GM12878 (cell line): ENCODE data around the gene GAK. TPM values are rescaled to one million over a fixed set of nuclear protein-coding genes. Genes with fewer than 3 reads are reported as not detected.
A peak's percentile ranks its signal among the peaks of the same experiment; 100 is the strongest.

Source experiments
- ATAC-seq: fragments of 200-7000 bp; cut with Tn5 transposase; 3 replicates; pipeline ENCODE4 v1.9.1; 2020; ENCODE audit warnings: mild to moderate bottlenecking, moderate library complexity
- BruUV-seq: library from RNA; stranded (reverse); fragments of 400-500 nt; replicated peaks from 2 replicates; lab custom pipeline; 2021; lab: Mats Ljungman, UMichigan
- CTCF ChIA-PET: fragments of 300-600 bp; sonication (Branson Sonifier 250); formaldehyde crosslinking; extraction: SDS; loops from one replicate; lab custom pipeline; 2021; ENCODE audit warnings: inconsistent platforms; lab: Yijun Ruan, JAX
- POLR2A ChIA-PET: fragments of 350-600 bp; formaldehyde crosslinking; extraction: SDS; loops from one replicate; lab custom pipeline; 2021; ENCODE audit warnings: inconsistent platforms; lab: Charles Lee
- RAD21 ChIA-PET: fragments of 300-600 bp; sonication (Branson Sonifier 250); formaldehyde crosslinking; loops from one replicate; lab custom pipeline; 2023; ENCODE audit warnings: antibody characterized with exemption; ENCODE audit not compliant: unreplicated experiment; lab: Charles Lee
- SMC1A ChIA-PET: fragments of 300-600 bp; sonication (Branson Sonifier 250); formaldehyde crosslinking; loops from one replicate; lab custom pipeline; 2023; ENCODE audit not compliant: unreplicated experiment, uncharacterized antibody; lab: Charles Lee
- DNase-seq: peaks from one replicate; pipeline ENCODE4 v3.0.0-alpha.2; 2011; ENCODE audit warnings: low read depth, low spot score
- FAIRE-seq: peaks from 3 replicates; lab custom pipeline; 2011; peaks lifted over from hg19 to GRCh38; lab: Jason Lieb, UNC
- H2AFZ ChIP-seq: 2 replicates; pipeline ENCODE4 v1.6.0; 2011; ENCODE audit warnings: low read depth, low read length, control low read depth; ENCODE audit not compliant: control insufficient read depth
- H3K27ac ChIP-seq: 2 replicates; pipeline ENCODE4 v1.5.1; 2011; ENCODE audit warnings: control low read depth; ENCODE audit not compliant: control insufficient read depth, insufficient read depth
- H3K27me3 ChIP-seq, 2 experiments: replicated peaks in 1 of 2; 2 replicates each; pipeline versions ENCODE4 v1.6.0 to v1.6.1; 2011; ENCODE audit warnings: low read length in 1 of 2; ENCODE audit not compliant: control insufficient read depth in 2 of 2, insufficient read depth in 2 of 2
- H3K36me3 ChIP-seq, 2 experiments: 2 replicates each; pipeline ENCODE4 v1.5.1; 2011; ENCODE audit warnings: low read length in 1 of 2; ENCODE audit not compliant: control insufficient read depth in 2 of 2, insufficient read depth in 2 of 2
- H3K4me1 ChIP-seq: 2 replicates; pipeline ENCODE4 v1.6.1; 2011; ENCODE audit warnings: mild to moderate bottlenecking, low read length, moderate library complexity, mixed read lengths; ENCODE audit not compliant: control insufficient read depth, insufficient read depth
- H3K4me2 ChIP-seq: 2 replicates; pipeline ENCODE4 v1.6.0; 2011; ENCODE audit warnings: control low read depth; ENCODE audit not compliant: control insufficient read depth, insufficient read depth
- H3K4me3 ChIP-seq: fragments of 200-600 bp; sonication (generic); 2 replicates; pipeline ENCODE4 v1.5.1; 2016
- H3K79me2 ChIP-seq: 2 replicates; pipeline ENCODE4 v1.6.0; 2011; ENCODE audit warnings: low read length; ENCODE audit not compliant: control insufficient read depth, insufficient read depth
- H3K9ac ChIP-seq: 2 replicates; pipeline ENCODE4 v1.8.0; 2011; ENCODE audit warnings: low read length, control low read depth, mixed read lengths; ENCODE audit not compliant: control insufficient read depth, insufficient read depth
- H3K9me3 ChIP-seq: replicated peaks from 3 replicates; pipeline ENCODE4 v1.5.1; 2011; ENCODE audit warnings: mild to moderate bottlenecking, low read length; ENCODE audit not compliant: control insufficient read depth, insufficient read depth
- H4K20me1 ChIP-seq: 2 replicates; pipeline ENCODE4 v1.6.0; 2011; ENCODE audit not compliant: control insufficient read depth, insufficient read depth
- ATF7 ChIP-seq: fragments of 450-650 bp; IDR thresholded peaks from 2 replicates; pipeline ENCODE4 v1.6.1; 2016; ENCODE audit warnings: low read depth, mild to moderate bottlenecking
- BCL3 ChIP-seq: IDR thresholded peaks from 2 replicates; pipeline ENCODE4 v1.6.1; 2011; ENCODE audit warnings: borderline replicate concordance, low read depth, mild to moderate bottlenecking, moderate library complexity, low read length; ENCODE audit not compliant: insufficient read depth, poor library complexity, severe bottlenecking
- EGR1 ChIP-seq, 2 experiments: IDR thresholded peaks; 1 replicate in 1 of 2; 2 replicates in 1 of 2; pipeline ENCODE4 v1.6.1; 2011 to 2012; ENCODE audit warnings: low read depth in 2 of 2, low read length in 2 of 2, borderline replicate concordance in 1 of 2, mild to moderate bottlenecking in 1 of 2, moderate library complexity in 1 of 2
- GATAD2B ChIP-seq: fragments of 450-650 bp; conservative IDR thresholded peaks from 2 replicates; pipeline ENCODE4 v1.6.1; 2017; ENCODE audit warnings: low read depth, mild to moderate bottlenecking, moderate library complexity
- HDGF ChIP-seq: fragments of 450-650 bp; IDR thresholded peaks from 2 replicates; pipeline ENCODE4 v1.6.1; 2016; ENCODE audit warnings: antibody characterized with exemption
- NRF1 ChIP-seq: conservative IDR thresholded peaks from 2 replicates; pipeline ENCODE4 v1.6.1; 2011; ENCODE audit warnings: mild to moderate bottlenecking, low read depth, low read length, improper control_type of control experiment
- PBX3 ChIP-seq: IDR thresholded peaks from 2 replicates; pipeline ENCODE4 v1.6.1; 2011; ENCODE audit warnings: mild to moderate bottlenecking, low read depth, low read length, moderate library complexity; ENCODE audit not compliant: insufficient replicate concordance
- POLR2A ChIP-seq: IDR thresholded peaks from 2 replicates; pipeline ENCODE4 v1.6.1; 2011; ENCODE audit warnings: low read depth, mild to moderate bottlenecking, low read length
- POLR2AphosphoS2 ChIP-seq: IDR thresholded peaks from 2 replicates; pipeline ENCODE4 v1.6.1; 2011; ENCODE audit warnings: low read depth, mild to moderate bottlenecking, low read length, improper control_type of control experiment, moderate library complexity
- RFX5 ChIP-seq: IDR thresholded peaks from 2 replicates; pipeline ENCODE4 v1.6.1; 2011; ENCODE audit warnings: low read depth, low read length, improper control_type of control experiment
- SMC3 ChIP-seq: IDR thresholded peaks from 2 replicates; pipeline ENCODE4 v1.6.1; 2011; ENCODE audit warnings: low read length, improper control_type of control experiment, borderline replicate concordance
- SREBF2 ChIP-seq: IDR thresholded peaks from 2 replicates; pipeline ENCODE4 v1.6.1; 2012; ENCODE audit warnings: mild to moderate bottlenecking, low read length
- YY1 ChIP-seq: IDR thresholded peaks from 2 replicates; pipeline ENCODE4 v1.6.1; 2011; ENCODE audit warnings: low read depth, mild to moderate bottlenecking, low read length
- WGBS: methylation state at CpG from one replicate; pipeline ENCODE4 v1.1.6; 2016; ENCODE audit warnings: low lambda C conversion rate; ENCODE audit not compliant: insufficient replicate concordance, insufficient coverage; ENCODE audit errors: missing lambda C conversion rate; 5-methylcytosine and 5-hydroxymethylcytosine counted together
- in situ Hi-C: fragments of 300-500 bp; cut with MboI; formaldehyde crosslinking; loops from 9 replicates; pipeline ENCODE4 v1.14.3; 2018; ENCODE audit warnings: mixed read lengths
- intact Hi-C: fragments of 100-400 bp; cut with micrococcal nuclease; formaldehyde crosslinking; loops from one replicate; pipeline ENCODE4 v1.14.2; 2022; ENCODE audit not compliant: unreplicated experiment
- polyA plus RNA-seq, 11 experiments: library from polyadenylated mRNA; depleted of rRNA in 4 of 11; unstranded in 6 of 11; stranded (reverse) in 5 of 11; fragments of >200 nt; fragmentation: Nextera tagmentation in 4 of 11; fragmentation: Illumina TruSeq in 1 of 11; extraction: Ambion mirVana in 4 of 11; extraction: Trizol in 1 of 11; gene quantifications; 1 replicate in 1 of 11; 2 replicates in 10 of 11; pipeline versions ENCODE4 v1.2.1 to v1.2.3, GENCODE V29; 2011 to 2016; ENCODE audit warnings: inconsistent platforms in 2 of 11, missing spikeins in 2 of 11, low read depth in 1 of 11
- total RNA-seq, 4 experiments: library from RNA; depleted of rRNA in 3 of 4; stranded (reverse); fragments of >200 nt in 3 of 4; fragmentation: Illumina TruSeq in 1 of 4; extraction: Trizol in 1 of 4; gene quantifications; 2 replicates each; pipeline versions ENCODE4 v1.2.1 to v1.2.3, GENCODE V29; 2013 to 2021

GAK gene
- total and polyA plus RNA-seq, 10 of the 15 experiments (the other 5 are each of a cell fraction or from before 2014, with no cell fraction given): 0.82 to 127 (median 53.8) TPM

DNA sequence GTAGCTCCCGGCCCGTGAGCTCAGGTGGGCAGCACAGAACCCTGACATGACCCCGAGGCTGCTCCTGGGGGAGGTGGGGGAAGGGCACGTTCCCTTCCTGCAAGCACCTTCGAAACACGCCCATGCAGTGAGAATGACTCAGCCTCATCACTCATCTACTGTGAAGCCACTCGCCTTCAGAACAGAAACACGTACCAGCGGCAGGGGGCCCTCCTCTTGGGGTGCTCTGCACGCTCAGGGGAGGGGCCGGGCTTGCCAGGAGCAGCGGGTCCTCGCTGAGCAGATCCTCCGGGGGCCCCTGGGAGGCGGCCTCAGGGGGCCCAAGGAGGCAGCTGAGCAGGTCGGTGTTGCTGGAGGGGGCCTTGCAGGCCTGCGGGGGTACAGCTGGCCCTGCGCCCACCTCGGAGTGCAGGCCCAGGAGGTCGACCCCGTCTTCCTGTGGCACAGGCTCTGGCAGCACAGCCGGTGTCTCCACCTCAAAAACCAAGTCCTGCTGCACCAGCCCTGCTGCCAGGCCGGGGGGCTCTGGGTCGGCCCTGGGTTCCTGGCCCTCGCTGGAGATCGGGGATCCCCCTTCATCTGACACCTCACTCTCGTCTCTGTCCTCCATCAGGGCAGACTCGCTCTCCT, 65.2 kb downstream of the GAK start:
- ChIA-PET POLR2A (no interaction called here), CTCF (no interaction called here), RAD21 (no interaction called here), SMC1A (no interaction called here)
- ATAC-seq: no peak
- Histone ChIP-seq H3K4me3 (no peak overlapping the region), H3K4me1 (no peaks in the 10 kb centered on the region), H3K9ac (no peak overlapping the region), H3K36me3 (peaks cover 21 to 42% of the 10 kb centered on the region in 2 experiments; a peak in 3 of 4 replicates), H3K27ac (no peak overlapping the region), H2AFZ (no peak overlapping the region), H3K9me3 (no peaks in the 10 kb centered on the region; the same call in 2 of the 3 replicates), H3K79me2 (no peaks in the 10 kb centered on the region), H3K27me3 (no peaks in the 10 kb centered on the region), H3K4me2 (no peak overlapping the region), H4K20me1 (no peaks in the 10 kb centered on the region)
- FAIRE-seq: no peak
- TF ChIP-seq POLR2A (peak; percentile 12), ATF7 (no peak), NRF1 (no peak), BCL3 (peak; percentile 33)
- no peak for DNase-seq
- no TSS peak for BruUV-seq
- 93% methylated on average over 28 of the region's 28 CpGs for WGBS
- intact Hi-C loops (no loop called here), in situ Hi-C loops (no loop called here)

DNA sequence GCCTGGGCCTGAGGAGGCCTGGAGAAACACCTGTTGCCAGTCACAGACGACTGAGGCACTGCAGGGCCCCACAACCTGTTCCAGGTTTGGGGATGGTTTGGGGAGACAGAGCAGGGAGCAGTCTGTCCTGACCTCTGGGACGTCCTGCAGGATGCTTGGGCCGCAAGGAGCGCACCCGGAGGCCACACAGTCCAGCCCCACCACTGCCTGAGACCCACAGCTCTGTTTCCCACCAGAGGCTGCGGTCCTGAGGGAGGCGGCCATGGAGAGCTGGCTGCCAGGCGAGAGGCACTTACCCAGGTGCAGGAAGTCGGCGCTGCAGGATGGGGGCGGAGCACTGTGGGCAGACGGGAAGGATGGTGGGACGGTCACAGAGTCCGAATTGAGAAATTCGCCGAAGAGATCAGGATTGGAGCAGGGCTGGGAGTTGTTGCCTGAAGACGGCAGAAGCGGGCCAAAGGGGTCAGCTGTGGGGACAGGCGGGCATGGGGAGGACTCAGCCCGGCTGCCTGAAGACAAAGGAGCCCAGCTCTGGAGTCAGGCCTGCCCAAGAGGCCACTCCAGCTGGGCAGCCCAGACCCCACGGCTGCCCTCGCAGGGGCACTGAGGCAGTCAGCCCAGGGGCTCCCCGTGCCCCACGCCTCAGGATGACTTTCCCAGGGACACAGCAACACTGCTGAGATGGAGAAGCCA, 65.9 kb downstream of the GAK start:
- no peak for DNase-seq
- no peak overlapping the region for H3K4me2 ChIP-seq
- ChIA-PET POLR2A (no interaction called here), CTCF (no interaction called here), RAD21 (no interaction called here), SMC1A (no interaction called here)
- FAIRE-seq: no peak
- in situ Hi-C loops: no loop called here
- no peak overlapping the region for H2AFZ ChIP-seq
- no peak overlapping the region for H3K9ac ChIP-seq
- H3K9me3 ChIP-seq: no peaks in the 10 kb centered on the region; the same call in 2 of the 3 replicates
- H3K4me3 ChIP-seq: no peak overlapping the region
- H3K27ac ChIP-seq: no peak overlapping the region
- no peaks in the 10 kb centered on the region for H3K4me1 ChIP-seq
- no TSS peak for BruUV-seq
- H3K36me3 ChIP-seq: peaks cover 21 to 42% of the 10 kb centered on the region in 2 experiments; a peak in 3 of 4 replicates
- H3K79me2 ChIP-seq: no peaks in the 10 kb centered on the region
- intact Hi-C loops: no loop called here
- no peaks in the 10 kb centered on the region for H4K20me1 ChIP-seq
- WGBS: 98% methylated on average over 19 of the region's 24 CpGs
- ATAC-seq: no peak
- no peaks in the 10 kb centered on the region for H3K27me3 ChIP-seq
- TF ChIP-seq EGR1 (IDR thresholded peaks at IDR 0.05; ENCODE audit: borderline replicate concordance in 1 of 2, low read depth in 2 of 2, low read length in 2 of 2) (no peak), SMC3 (no peak), PBX3 (no peak), SREBF2 (no peak), POLR2AphosphoS2 (no peak), GATAD2B (no peak), HDGF (no peak), YY1 (no peak), RFX5 (no peak)
